ENCODE results near the gene ARHGEF17. TPM values are rescaled to one million over a fixed set of nuclear protein-coding genes. Genes with fewer than 3 reads are reported as not detected.
A peak's percentile ranks its signal among the peaks of the same experiment; 100 is the strongest.

The ARHGEF17 gene
- total RNA-seq (26.6 and 35.6 TPM in 2 replicates), polyA plus RNA-seq (30.2 and 36.2 TPM in 2 replicates)

GRCh38 chr11:73308003-73308960, at the start of gene ARHGEF17:
TSS of gene ARHGEF17 (plus strand) at chr11:73308276. CDS start at chr11:73308639, 363 bp downstream.
- DNase-seq (ENCODE audit: low spot score), result peak; percentile 89
- TF ChIP-seq EZH2 (IDR thresholded peaks at IDR 0.05; ENCODE audit: borderline replicate concordance) (no peak), EZH2phosphoT487 (IDR thresholded peaks at IDR 0.05; ENCODE audit: low read depth, severe bottlenecking, unreplicated experiment) (no peak), CTCF (IDR thresholded peaks at IDR 0.05; ENCODE audit: poor library complexity) (no peak)
- Histone ChIP-seq H3K9me3 (ENCODE audit: low read depth) (no peaks in the 10 kb centered on the region), H3K27me3 (no peaks in the 10 kb centered on the region), H3K4me1 (ENCODE audit: insufficient read depth) (peaks cover 47% of the 10 kb centered on the region), H3K4me3 (peak within 1 kb of the TSS; percentile 88), H2AFZ (peak within 1 kb of the TSS; percentile 55), H3K4me2 (peak within 1 kb of the TSS; percentile 85), H3K9me2 (replicated peaks; ENCODE audit: insufficient read depth) (no peaks in the 10 kb centered on the region), H3K27ac (peak within 1 kb of the TSS; percentile 100), H4K20me1 (ENCODE audit: insufficient read depth, poor library complexity, severe bottlenecking) (peaks cover 38% of the 10 kb centered on the region), H3K79me2 (peaks cover 47% of the 10 kb centered on the region), H3K36me3 (replicated peaks; ENCODE audit: insufficient read depth, low read depth) (no peaks in the 10 kb centered on the region)
- 2% methylated on average over 80 of the region's 105 CpGs for WGBS (ENCODE audit: low lambda C conversion rate, missing lambda C conversion rate)

GRCh38 chr11:73259406-73260126, 48.5 kb upstream of the ARHGEF17 start:
- 93% methylated on average over 3 of the region's 3 CpGs for WGBS (ENCODE audit: low lambda C conversion rate, missing lambda C conversion rate)
- Histone ChIP-seq H3K4me1 (ENCODE audit: insufficient read depth) (peaks cover 3% of the 10 kb centered on the region), H3K27me3 (peaks cover 3% of the 10 kb centered on the region), H3K36me3 (replicated peaks; ENCODE audit: insufficient read depth, low read depth) (no peaks in the 10 kb centered on the region), H3K79me2 (no peaks in the 10 kb centered on the region), H3K27ac (no peak overlapping the region), H4K20me1 (ENCODE audit: insufficient read depth, poor library complexity, severe bottlenecking) (no peaks in the 10 kb centered on the region), H3K9me3 (ENCODE audit: low read depth) (no peaks in the 10 kb centered on the region), H3K4me2 (no peak overlapping the region), H2AFZ (no peak overlapping the region), H3K4me3 (no peak overlapping the region), H3K9me2 (replicated peaks; ENCODE audit: insufficient read depth) (no peaks in the 10 kb centered on the region)
- DNase-seq (ENCODE audit: low spot score), result no peak
- TF ChIP-seq EZH2phosphoT487 (IDR thresholded peaks at IDR 0.05; ENCODE audit: low read depth, severe bottlenecking, unreplicated experiment), result no peak
- no peak for TF ChIP-seq EZH2 (IDR thresholded peaks at IDR 0.05; ENCODE audit: borderline replicate concordance)
- no peak for TF ChIP-seq CTCF (IDR thresholded peaks at IDR 0.05; ENCODE audit: poor library complexity)

GRCh38 chr11:73260127-73260457, 48.0 kb upstream of the ARHGEF17 start:
- Histone ChIP-seq H3K36me3 (replicated peaks; ENCODE audit: insufficient read depth, low read depth) (no peaks in the 10 kb centered on the region), H4K20me1 (ENCODE audit: insufficient read depth, poor library complexity, severe bottlenecking) (no peaks in the 10 kb centered on the region), H3K9me3 (ENCODE audit: low read depth) (no peaks in the 10 kb centered on the region), H3K79me2 (no peaks in the 10 kb centered on the region), H2AFZ (no peak overlapping the region), H3K4me2 (no peak overlapping the region), H3K9me2 (replicated peaks; ENCODE audit: insufficient read depth) (no peaks in the 10 kb centered on the region), H3K4me1 (ENCODE audit: insufficient read depth) (peaks cover 3% of the 10 kb centered on the region), H3K27ac (no peak overlapping the region), H3K4me3 (no peak overlapping the region), H3K27me3 (peaks cover 8% of the 10 kb centered on the region)
- no peak for DNase-seq (ENCODE audit: low spot score)
- no peak for TF ChIP-seq EZH2 (IDR thresholded peaks at IDR 0.05; ENCODE audit: borderline replicate concordance)
- no peak for TF ChIP-seq EZH2phosphoT487 (IDR thresholded peaks at IDR 0.05; ENCODE audit: low read depth, severe bottlenecking, unreplicated experiment)
